Measurements from ENCODE around the gene CCDC13.

Gene CCDC13

GRCh38 chr3:42780892-42781700 is 8.0 kb upstream of the CCDC13 start:
- no peak for TF ChIP-seq GATA1 (IDR thresholded peaks at IDR 0.05; ENCODE audit: low read depth, low read length)
- TF ChIP-seq POLR2A (IDR thresholded peaks at IDR 0.05; ENCODE audit: low read length) = peak; percentile 4
- peak; percentile 85 to 92 for DNase-seq

DNA sequence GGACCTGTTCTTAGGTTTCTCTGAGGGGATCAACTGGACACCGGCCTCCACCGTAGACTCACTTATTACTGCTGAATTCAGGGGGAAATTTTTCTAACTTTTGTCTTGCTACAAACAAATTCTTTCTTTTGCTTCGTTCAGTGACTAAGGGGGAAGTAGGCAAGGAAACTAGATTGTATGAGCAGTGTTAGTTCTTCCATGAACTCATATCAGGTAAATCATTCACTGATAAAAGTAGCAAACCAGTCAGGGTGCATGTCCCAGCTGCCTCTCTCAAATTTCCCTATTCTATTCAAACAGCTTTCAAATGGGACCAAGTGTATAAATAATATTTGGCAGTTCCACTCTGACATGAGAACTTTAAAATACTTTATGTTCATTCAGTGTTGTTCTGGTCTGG is 7.3 kb upstream of the CCDC13 start:
- no peak for DNase-seq
- TF ChIP-seq GATA1 (IDR thresholded peaks at IDR 0.05; ENCODE audit: low read depth, low read length) = no peak
- peak; percentile 22 for TF ChIP-seq POLR2A (IDR thresholded peaks at IDR 0.05; ENCODE audit: low read length)

DNA sequence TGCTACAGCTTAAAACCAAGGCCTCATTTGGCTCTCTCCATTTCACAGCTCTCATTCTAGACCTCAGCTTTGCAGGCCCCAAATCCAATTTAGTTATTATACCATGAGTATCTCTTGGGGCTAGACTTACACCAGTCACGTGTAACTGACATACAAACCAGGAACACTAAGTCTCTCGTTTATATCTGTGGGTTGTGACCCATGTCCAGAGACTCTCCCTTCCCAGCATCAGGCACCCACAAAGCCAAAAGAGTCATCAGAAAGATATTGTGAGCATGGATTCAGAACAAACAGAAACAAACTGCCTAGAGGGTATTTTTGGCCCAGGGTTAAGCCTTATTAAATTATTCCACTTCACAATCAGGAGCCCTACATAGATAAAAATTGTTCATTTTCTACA is 5.6 kb upstream of the CCDC13 start:
- TF ChIP-seq POLR2A (IDR thresholded peaks at IDR 0.05; ENCODE audit: low read length) (no peak), GATA1 (IDR thresholded peaks at IDR 0.05; ENCODE audit: low read depth, low read length) (no peak)
- DNase-seq = no peak

DNA sequence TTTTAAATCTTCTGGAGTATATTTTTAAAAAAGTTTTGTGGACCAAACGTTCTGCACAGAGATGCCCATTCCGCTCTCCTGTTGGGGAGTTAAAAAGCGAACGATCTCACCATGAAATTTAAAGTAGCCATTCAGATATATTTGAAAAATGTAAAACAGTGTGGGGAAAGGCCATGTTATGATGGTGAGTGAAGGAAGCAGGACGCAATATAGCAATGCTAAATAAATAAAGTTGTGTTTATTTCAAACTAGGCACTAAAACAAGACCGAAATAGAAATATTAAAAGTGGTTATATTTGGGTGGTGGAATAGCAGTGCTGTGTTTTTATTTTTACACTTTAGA is 327 bp upstream of the CCDC13 start:
- TF ChIP-seq GATA1 (IDR thresholded peaks at IDR 0.05; ENCODE audit: low read depth, low read length) = no peak
- TF ChIP-seq POLR2A (IDR thresholded peaks at IDR 0.05; ENCODE audit: low read length) = peak; percentile 49

DNA sequence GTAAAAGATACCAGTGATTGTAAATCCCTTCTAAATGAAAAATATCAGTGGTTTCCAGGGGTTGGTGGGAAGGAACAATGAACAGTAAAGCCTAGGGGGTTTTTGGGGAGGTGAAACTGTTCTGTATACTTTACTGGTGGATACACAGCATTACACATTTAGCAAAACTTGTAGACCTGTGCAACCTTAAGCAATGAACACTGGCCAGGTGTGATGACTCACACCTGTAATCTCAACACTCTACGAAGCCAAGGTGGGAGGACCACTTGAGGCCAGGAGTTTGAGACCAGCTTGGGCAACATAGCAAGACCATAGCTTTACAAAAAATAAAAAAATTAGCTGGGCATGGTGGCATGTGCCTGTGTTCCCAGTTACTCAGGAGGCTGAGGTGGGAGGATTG is 1.8 kb downstream of the CCDC13 start:
- TF ChIP-seq GATA1 (IDR thresholded peaks at IDR 0.05; ENCODE audit: low read depth, low read length) (no peak), POLR2A (IDR thresholded peaks at IDR 0.05; ENCODE audit: low read length) (no peak)
- DNase-seq = no peak

More for the DNA sequence above, 327 bp upstream of the CCDC13 start:
- DNase-seq = no peak

DNA sequence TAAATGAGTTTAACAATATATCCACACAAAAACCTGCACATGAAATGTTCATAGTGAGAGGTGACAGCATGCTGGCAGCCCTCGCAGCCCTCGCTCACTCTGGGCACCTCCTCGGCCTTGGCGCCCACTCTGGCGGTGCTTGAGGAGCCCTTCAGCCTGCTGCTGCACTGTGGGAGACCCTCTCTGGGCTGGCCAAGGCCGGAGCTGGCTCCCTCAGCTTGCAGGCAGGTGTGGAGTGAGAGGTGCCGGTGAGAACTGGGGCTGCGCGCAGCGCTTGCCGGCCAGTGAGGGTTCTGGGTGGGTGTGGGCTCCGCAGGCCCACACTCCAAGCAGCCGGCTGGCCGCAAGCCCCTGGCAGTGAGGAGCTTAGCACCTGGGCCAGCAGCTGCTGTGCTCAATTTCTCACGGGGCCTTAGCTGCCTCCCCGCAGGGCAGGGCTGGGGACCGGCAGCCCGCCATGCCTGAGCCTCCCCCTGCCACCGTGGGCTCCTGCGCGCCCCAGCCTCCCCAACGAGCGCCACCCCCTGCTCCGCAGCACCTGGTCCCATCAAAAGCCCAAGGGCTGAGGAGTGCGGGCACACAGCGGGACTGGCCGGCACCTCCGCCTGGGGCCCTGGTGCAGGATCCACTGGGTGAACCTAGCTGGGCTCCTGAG is 3.4 kb downstream of the CCDC13 start:
- TF ChIP-seq GATA1 (IDR thresholded peaks at IDR 0.05; ENCODE audit: low read depth, low read length) = no peak
- TF ChIP-seq POLR2A (IDR thresholded peaks at IDR 0.05; ENCODE audit: low read length) = no peak
- DNase-seq = no peak

- DNase-seq = no peak
- TF ChIP-seq GATA1 (IDR thresholded peaks at IDR 0.05; ENCODE audit: low read depth, low read length) (no peak), POLR2A (IDR thresholded peaks at IDR 0.05; ENCODE audit: low read length) (no peak)
These were observed 8.3 kb downstream of the CCDC13 start for GRCh38 chr3:42764561-42765295.

DNA sequence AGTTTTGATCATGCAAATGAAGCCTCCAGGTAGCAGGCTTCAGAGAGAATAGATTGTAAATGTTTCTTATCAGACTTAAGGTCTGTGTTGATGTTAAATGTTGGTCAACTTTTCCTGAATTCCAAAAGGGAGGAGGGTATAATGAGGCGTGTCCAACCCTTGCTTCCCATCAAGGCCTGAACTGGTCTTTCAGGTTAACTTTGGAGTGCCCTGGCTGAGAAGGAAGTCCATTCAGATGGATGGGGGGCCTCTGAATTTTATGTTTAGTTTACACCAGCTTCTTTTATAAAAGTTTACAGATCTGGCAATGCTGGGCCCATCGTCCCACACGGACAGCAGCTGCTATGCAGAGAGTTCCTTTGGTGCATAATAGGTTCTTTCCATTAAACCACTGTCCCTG is 8.9 kb downstream of the CCDC13 start:
- no peak for TF ChIP-seq POLR2A (IDR thresholded peaks at IDR 0.05; ENCODE audit: low read length)
- TF ChIP-seq GATA1 (IDR thresholded peaks at IDR 0.05; ENCODE audit: low read depth, low read length) = no peak
- DNase-seq = no peak

GRCh38 chr3:42763021-42763420 is 10.0 kb downstream of the CCDC13 start:
- no peak for DNase-seq
- no peak for TF ChIP-seq POLR2A (IDR thresholded peaks at IDR 0.05; ENCODE audit: low read length)
- no peak for TF ChIP-seq GATA1 (IDR thresholded peaks at IDR 0.05; ENCODE audit: low read depth, low read length)

GRCh38 chr3:42762046-42762724 is 10.9 kb downstream of the CCDC13 start:
- no peak for DNase-seq
- no peak for TF ChIP-seq GATA1 (IDR thresholded peaks at IDR 0.05; ENCODE audit: low read depth, low read length)
- TF ChIP-seq POLR2A (IDR thresholded peaks at IDR 0.05; ENCODE audit: low read length) = no peak

DNA sequence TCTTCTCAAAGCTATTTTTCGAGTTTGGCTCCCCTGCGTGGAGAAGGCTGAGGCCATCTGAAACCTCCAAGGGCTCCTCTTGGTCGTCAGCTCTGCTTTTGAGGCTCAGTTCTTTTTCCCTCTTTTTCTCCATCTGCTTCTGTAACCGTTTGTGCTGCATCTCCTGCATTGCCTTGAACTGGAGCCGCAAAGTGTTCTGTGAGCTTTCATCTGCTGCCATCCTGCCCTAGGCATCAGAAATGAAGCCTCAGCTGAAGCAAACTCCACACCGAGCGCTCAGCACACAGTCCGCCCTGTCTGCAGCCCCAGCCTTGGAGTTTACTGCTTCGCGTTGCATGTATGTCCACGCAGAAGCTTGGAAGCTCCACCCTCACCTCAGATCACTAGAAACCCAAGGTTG is 14.9 kb downstream of the CCDC13 start:
- no peak for DNase-seq

DNA sequence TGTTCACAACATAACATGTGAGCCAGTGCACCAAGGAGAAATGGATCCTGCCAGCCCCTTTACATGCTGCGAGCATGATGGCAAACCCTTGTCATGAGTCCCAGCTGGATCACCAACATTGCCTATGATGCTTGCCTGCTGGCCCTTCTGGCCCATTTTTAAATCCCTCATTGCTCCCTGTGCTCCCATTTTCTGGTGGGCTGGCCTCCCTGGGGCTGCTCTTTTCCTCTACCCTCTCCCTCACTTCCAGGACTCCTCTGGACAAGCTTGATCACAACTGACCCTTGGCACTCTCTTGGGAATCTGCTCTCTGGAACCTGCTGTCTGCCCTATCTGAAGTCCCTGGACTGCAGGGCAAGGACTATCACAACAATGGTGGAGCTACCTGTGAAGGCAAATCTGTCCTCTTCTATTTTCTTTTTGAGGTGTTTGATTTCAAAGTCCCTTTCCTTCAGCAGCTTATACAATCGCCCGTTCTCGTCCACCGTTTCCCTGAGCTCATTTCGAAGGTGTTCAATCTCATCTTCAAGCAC is 16.3 kb downstream of the CCDC13 start:
- no peak for DNase-seq
- TF ChIP-seq POLR2A (IDR thresholded peaks at IDR 0.05; ENCODE audit: low read length) = no peak
- no peak for TF ChIP-seq GATA1 (IDR thresholded peaks at IDR 0.05; ENCODE audit: low read depth, low read length)

More for the DNA sequence above, 14.9 kb downstream of the CCDC13 start:
- TF ChIP-seq POLR2A (IDR thresholded peaks at IDR 0.05; ENCODE audit: low read length) (no peak), GATA1 (IDR thresholded peaks at IDR 0.05; ENCODE audit: low read depth, low read length) (no peak)

GRCh38 chr3:42755681-42756578 is 17.1 kb downstream of the CCDC13 start:
- TF ChIP-seq GATA1 (IDR thresholded peaks at IDR 0.05; ENCODE audit: low read depth, low read length) (no peak), POLR2A (IDR thresholded peaks at IDR 0.05; ENCODE audit: low read length) (no peak)
- DNase-seq = peak; percentile 33 to 45

All from erythroblast (primary cell).